Coronary artery (tissue), 2 donors: ENCODE results near the gene KCNIP3.
A peak's percentile ranks its signal among the peaks of the same experiment; 100 is the strongest.

Source experiments
- DNase-seq: peaks from one replicate; pipeline ENCODE4 v3.0.0-alpha.2; 2017; ENCODE audit warnings: low spot score
- H3K27ac ChIP-seq, 2 donors: fragments of 200-600 bp; sonication (generic); one replicate each; pipeline ENCODE4 v1.5.1; 2016 to 2019
- H3K4me3 ChIP-seq: fragments of 200-600 bp; sonication (generic); 2 replicates; pipeline ENCODE4 v1.5.1; 2016; ENCODE audit warnings: mild to moderate bottlenecking, moderate library complexity
- TF ChIP-seq, protein P1 (sequence below): fragments of 200-600 bp; sonication (generic); IDR thresholded peaks from one replicate; pipeline ENCODE4 v1.5.1; 2019; ENCODE audit warnings: antibody characterized with exemption

KCNIP3 gene

GRCh38 chr2:95388091-95388692, 91.0 kb downstream of the KCNIP3 start:
- DNase-seq = peak; percentile 60
- H3K4me3 ChIP-seq = no peak overlapping the region
- no peak overlapping the region for H3K27ac ChIP-seq
- TF ChIP-seq, protein P1, sequence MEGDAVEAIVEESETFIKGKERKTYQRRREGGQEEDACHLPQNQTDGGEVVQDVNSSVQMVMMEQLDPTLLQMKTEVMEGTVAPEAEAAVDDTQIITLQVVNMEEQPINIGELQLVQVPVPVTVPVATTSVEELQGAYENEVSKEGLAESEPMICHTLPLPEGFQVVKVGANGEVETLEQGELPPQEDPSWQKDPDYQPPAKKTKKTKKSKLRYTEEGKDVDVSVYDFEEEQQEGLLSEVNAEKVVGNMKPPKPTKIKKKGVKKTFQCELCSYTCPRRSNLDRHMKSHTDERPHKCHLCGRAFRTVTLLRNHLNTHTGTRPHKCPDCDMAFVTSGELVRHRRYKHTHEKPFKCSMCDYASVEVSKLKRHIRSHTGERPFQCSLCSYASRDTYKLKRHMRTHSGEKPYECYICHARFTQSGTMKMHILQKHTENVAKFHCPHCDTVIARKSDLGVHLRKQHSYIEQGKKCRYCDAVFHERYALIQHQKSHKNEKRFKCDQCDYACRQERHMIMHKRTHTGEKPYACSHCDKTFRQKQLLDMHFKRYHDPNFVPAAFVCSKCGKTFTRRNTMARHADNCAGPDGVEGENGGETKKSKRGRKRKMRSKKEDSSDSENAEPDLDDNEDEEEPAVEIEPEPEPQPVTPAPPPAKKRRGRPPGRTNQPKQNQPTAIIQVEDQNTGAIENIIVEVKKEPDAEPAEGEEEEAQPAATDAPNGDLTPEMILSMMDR = no peak

DNA sequence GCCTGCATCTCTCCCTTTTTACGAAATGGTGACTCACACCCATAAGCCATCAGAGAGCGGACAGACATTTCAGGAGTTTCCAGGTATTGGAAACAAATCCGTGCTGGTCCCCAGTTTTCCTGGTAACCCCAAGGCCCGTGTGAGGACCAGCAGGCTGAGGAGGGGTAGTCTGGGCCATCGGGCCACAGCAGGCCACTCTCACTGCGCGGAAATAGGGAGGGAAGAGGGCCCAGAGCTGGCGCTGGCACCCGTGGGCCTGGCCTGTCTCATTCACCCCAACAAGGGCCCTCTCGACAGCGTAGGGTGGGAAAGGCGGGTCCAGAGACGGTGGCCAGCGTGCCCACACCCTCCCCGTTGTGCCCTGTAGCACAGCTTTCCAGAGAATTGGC, 91.7 kb downstream of the KCNIP3 start:
- TF ChIP-seq, protein P1 = no peak
- peak; percentile 31 for DNase-seq
- H3K27ac ChIP-seq = no peak overlapping the region
- no peak overlapping the region for H3K4me3 ChIP-seq

DNA sequence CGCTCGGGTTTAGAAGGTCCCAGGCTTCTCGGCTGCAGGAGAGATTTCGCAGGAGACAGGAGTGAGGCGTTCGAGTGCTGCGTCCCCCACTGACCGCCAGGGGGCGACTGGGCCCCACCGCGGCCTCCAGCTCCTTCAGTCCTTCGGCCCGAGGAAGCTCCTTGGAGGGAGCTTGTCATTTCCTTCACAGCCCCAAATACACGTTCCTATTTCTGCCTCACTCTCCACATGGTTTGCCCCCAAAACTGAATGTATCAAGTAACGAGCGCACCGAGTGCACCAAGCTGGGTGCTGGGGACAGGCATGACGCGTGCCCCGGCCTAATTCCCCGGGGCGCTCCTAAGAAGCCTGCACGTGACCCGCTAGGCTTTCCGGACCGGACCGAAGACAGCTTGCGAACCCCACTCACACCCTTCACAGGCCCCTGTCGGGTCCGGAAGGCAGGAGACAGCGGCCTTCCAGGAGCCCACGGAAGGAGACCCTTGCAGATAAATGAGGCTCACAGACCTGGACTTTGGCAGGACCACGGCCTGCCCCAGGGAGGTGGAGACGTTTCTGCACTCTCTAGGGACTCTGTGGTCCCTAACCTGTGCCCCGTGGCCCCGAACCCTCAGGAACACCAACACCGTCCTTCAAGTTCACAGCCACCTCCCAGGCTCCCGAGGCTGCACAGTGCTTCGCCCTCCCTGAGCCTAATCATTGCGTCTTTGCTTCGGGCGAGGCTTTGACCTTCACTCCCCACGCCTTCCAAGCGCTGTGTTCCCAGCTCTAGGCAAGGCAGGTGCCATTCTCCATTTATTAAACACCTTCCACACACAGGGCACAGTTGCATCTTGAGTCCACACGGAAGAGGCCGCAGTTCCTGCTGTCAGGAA, 92.3 kb downstream of the KCNIP3 start:
- no peak overlapping the region for H3K27ac ChIP-seq
- DNase-seq = peak; percentile 73
- TF ChIP-seq, protein P1 = peak; percentile 66
- H3K4me3 ChIP-seq = no peak overlapping the region

- TF ChIP-seq, protein P1 = no peak
- peak; percentile 55 for DNase-seq
- H3K4me3 ChIP-seq = no peak overlapping the region
- no peak overlapping the region for H3K27ac ChIP-seq
Measured at GRCh38 chr2:95390272-95390880, 93.2 kb downstream of the KCNIP3 start.

DNA sequence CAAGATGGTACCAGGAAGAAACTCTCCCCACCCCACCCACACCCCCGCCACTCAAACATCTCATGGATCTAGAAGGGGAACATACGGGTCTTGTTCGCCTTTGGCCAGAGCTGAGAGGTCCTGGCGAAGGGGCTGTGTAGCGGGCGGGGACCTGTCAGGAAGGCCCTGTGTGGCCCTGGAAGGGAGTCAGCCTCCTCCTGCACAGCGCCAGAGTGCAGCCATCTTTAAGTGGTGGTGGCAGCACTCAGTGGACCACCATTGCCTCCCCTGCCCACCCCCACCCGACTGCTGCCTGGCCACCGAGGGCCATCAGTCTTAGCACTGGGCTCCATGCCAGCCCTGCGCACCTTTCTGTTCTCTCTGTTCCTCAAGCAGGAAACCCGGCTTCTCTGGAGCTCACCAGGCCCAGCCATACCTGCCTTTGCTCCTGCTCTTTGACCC, 93.8 kb downstream of the KCNIP3 start:
- Histone ChIP-seq H3K4me3 (no peak overlapping the region), H3K27ac (no peak overlapping the region)
- TF ChIP-seq, protein P1 = no peak
- DNase-seq = no peak

- H3K4me3 ChIP-seq = no peak overlapping the region
- peak; percentile 55 for DNase-seq
- TF ChIP-seq, protein P1 = no peak
- no peak overlapping the region for H3K27ac ChIP-seq
Measured at GRCh38 chr2:95391641-95392310, 94.6 kb downstream of the KCNIP3 start.
